H1 (cell line): ENCODE results near the gene CCDC60. TPM values are rescaled to one million over a fixed set of nuclear protein-coding genes. Genes with fewer than 3 reads are reported as not detected.

Source experiments
- CTCF ChIA-PET: fragments of 300-600 bp; sonication (Branson Sonifier 250); formaldehyde crosslinking; loops from one replicate; lab custom pipeline; 2021; ENCODE audit not compliant: partially characterized antibody; lab: Charles Lee
- POLR2A ChIA-PET: fragments of 300-600 bp; sonication (Branson Sonifier 250); formaldehyde crosslinking; loops from one replicate; lab custom pipeline; 2021; ENCODE audit warnings: inconsistent platforms; ENCODE audit not compliant: partially characterized antibody; lab: Charles Lee
- DNase-seq, 2 experiments: peaks; one replicate each; pipeline versions ENCODE4 v3.0.0 to v3.0.0-alpha.2; 2010 to 2022; ENCODE audit warnings: low spot score in 2 of 2, low read depth in 1 of 2, mixed read lengths in 1 of 2
- FAIRE-seq: peaks from 2 replicates; lab custom pipeline; 2011; peaks lifted over from hg19 to GRCh38; lab: Jason Lieb, UNC
- H2AFZ ChIP-seq: 2 replicates; pipeline ENCODE4 v1.8.1; 2012; ENCODE audit warnings: low read length, inconsistent platforms
- H2AK5ac ChIP-seq: 2 replicates; pipeline ENCODE4 v1.6.1; 2013; ENCODE audit warnings: low read depth, low read length
- H2BK120ac ChIP-seq: replicated peaks from 2 replicates; pipeline ENCODE3; 2013; ENCODE audit warnings: low read depth, low read length, inconsistent platforms
- H2BK12ac ChIP-seq: 2 replicates; pipeline ENCODE4 v1.6.1; 2013; ENCODE audit warnings: low read depth, low read length
- H2BK15ac ChIP-seq: 2 replicates; pipeline ENCODE4 v1.6.1; 2013; ENCODE audit warnings: low read length
- H2BK20ac ChIP-seq: 2 replicates; pipeline ENCODE4 v1.6.1; 2013; ENCODE audit warnings: low read length
- H2BK5ac ChIP-seq: 2 replicates; pipeline ENCODE4 v1.6.1; 2013; ENCODE audit warnings: low read depth, low read length
- H3K14ac ChIP-seq: 2 replicates; pipeline ENCODE4 v1.6.1; 2013; ENCODE audit warnings: inconsistent platforms; ENCODE audit not compliant: insufficient read length
- H3K18ac ChIP-seq: 2 replicates; pipeline ENCODE4 v1.6.1; 2013; ENCODE audit warnings: low read length; ENCODE audit errors: extremely low read depth
- H3K23ac ChIP-seq: 2 replicates; pipeline ENCODE4 v1.6.1; 2013; ENCODE audit warnings: inconsistent platforms; ENCODE audit not compliant: insufficient read length
- H3K23me2 ChIP-seq: 2 replicates; pipeline ENCODE4 v1.6.1; 2013; ENCODE audit warnings: low read depth, low read length
- H3K27ac ChIP-seq: 2 replicates; pipeline ENCODE4 v1.6.1; 2011; ENCODE audit warnings: low read depth, low read length, inconsistent platforms
- H3K27me3 ChIP-seq, 4 experiments: replicated peaks in 1 of 4; 1 replicate in 1 of 4; 2 replicates in 3 of 4; pipeline versions ENCODE4 v1.6.1 to v1.8.1; 2011 to 2013; ENCODE audit warnings: low read length in 3 of 4, mild to moderate bottlenecking in 3 of 4, inconsistent platforms in 2 of 4, mixed read lengths in 2 of 4, moderate library complexity in 1 of 4; ENCODE audit not compliant: control insufficient read depth in 3 of 4, insufficient read depth in 3 of 4; ENCODE audit errors: extremely low read depth in 1 of 4
- H3K36me3 ChIP-seq, 4 experiments: 2 replicates each; pipeline versions ENCODE4 v1.6.1 to v1.8.1; 2011 to 2013; ENCODE audit warnings: mild to moderate bottlenecking in 4 of 4, low read length in 3 of 4, moderate library complexity in 2 of 4, control low read depth in 1 of 4, inconsistent platforms in 1 of 4; ENCODE audit not compliant: insufficient read depth in 4 of 4, control insufficient read depth in 2 of 4
- H3K4ac ChIP-seq: replicated peaks from 2 replicates; pipeline ENCODE3; 2013; ENCODE audit warnings: low read length, low read depth, mixed read lengths, inconsistent platforms; ENCODE audit not compliant: insufficient read length
- H3K4me1 ChIP-seq, 4 experiments: replicated peaks in 1 of 4; 1 replicate in 1 of 4; 2 replicates in 3 of 4; pipeline versions ENCODE4 v1.6.1 to v1.8.1; 2011 to 2013; ENCODE audit warnings: low read length in 3 of 4, inconsistent platforms in 2 of 4, mixed read lengths in 1 of 4; ENCODE audit not compliant: insufficient read depth in 4 of 4, control insufficient read depth in 3 of 4
- H3K4me2 ChIP-seq, 2 experiments: 2 replicates each; pipeline versions ENCODE4 v1.6.1 to v1.8.1; 2011 to 2013; ENCODE audit warnings: low read depth in 2 of 2, low read length in 2 of 2, control low read depth in 1 of 2, inconsistent platforms in 1 of 2, mild to moderate bottlenecking in 1 of 2; ENCODE audit not compliant: insufficient read depth in 1 of 2
- H3K4me3 ChIP-seq, 4 experiments: fragments of 200-600, 300-600 bp in 1 of 4; sonication (generic), shearing (Covaris generic), sonication (Bioruptor Twin) in 1 of 4; 2 replicates each; pipeline versions ENCODE4 v1.5.1 to v1.8.1; 2011 to 2016; ENCODE audit warnings: low read length in 4 of 4, low read depth in 3 of 4, control low read depth in 2 of 4, inconsistent platforms in 2 of 4, mild to moderate bottlenecking in 2 of 4, mixed read lengths in 1 of 4, moderate library complexity in 1 of 4; ENCODE audit not compliant: insufficient read depth in 2 of 4; ENCODE audit errors: extremely low read depth in 1 of 4
- H3K56ac ChIP-seq: replicated peaks from 2 replicates; pipeline ENCODE3; 2013; ENCODE audit warnings: low read depth, mild to moderate bottlenecking, mixed read lengths, low read length, inconsistent platforms; ENCODE audit not compliant: insufficient read length
- H3K79me1 ChIP-seq: 2 replicates; pipeline ENCODE4 v1.6.1; 2013; ENCODE audit warnings: low read depth, low read length, control low read depth
- H3K79me2 ChIP-seq, 2 experiments: 2 replicates each; pipeline versions ENCODE4 v1.6.1 to v1.8.1; 2012 to 2013; ENCODE audit warnings: low read length in 2 of 2, mild to moderate bottlenecking in 2 of 2, inconsistent platforms in 1 of 2; ENCODE audit not compliant: insufficient read depth in 2 of 2, control insufficient read depth in 1 of 2
- H3K9ac ChIP-seq, 4 experiments: replicated peaks in 1 of 4; 1 replicate in 1 of 4; 2 replicates in 3 of 4; pipeline versions ENCODE4 v1.6.1 to v1.8.1; 2011 to 2013; ENCODE audit warnings: low read depth in 3 of 4, low read length in 3 of 4, control low read depth in 2 of 4, mild to moderate bottlenecking in 2 of 4, moderate library complexity in 2 of 4, inconsistent platforms in 1 of 4; ENCODE audit errors: extremely low read depth in 1 of 4
- H3K9me3 ChIP-seq, 2 experiments: 2 replicates each; pipeline versions ENCODE4 v1.6.1 to v1.8.1; 2012 to 2013; ENCODE audit warnings: mild to moderate bottlenecking in 2 of 2, moderate library complexity in 2 of 2, control low read depth in 1 of 2, inconsistent platforms in 1 of 2, low read depth in 1 of 2, low read length in 1 of 2, mixed read lengths in 1 of 2; ENCODE audit not compliant: insufficient read depth in 2 of 2
- H4K20me1 ChIP-seq, 2 experiments: replicated peaks in 1 of 2; 2 replicates each; pipeline versions ENCODE3 to v1.8.1; 2011 to 2013; ENCODE audit warnings: inconsistent platforms in 2 of 2, low read length in 2 of 2, mild to moderate bottlenecking in 1 of 2; ENCODE audit not compliant: insufficient read depth in 2 of 2, control insufficient read depth in 1 of 2
- H4K5ac ChIP-seq: 2 replicates; pipeline ENCODE4 v1.6.1; 2013; ENCODE audit warnings: low read length, low read depth, mixed read lengths, inconsistent platforms; ENCODE audit not compliant: insufficient read length
- H4K8ac ChIP-seq: 2 replicates; pipeline ENCODE4 v1.8.0; 2013; ENCODE audit warnings: mild to moderate bottlenecking, moderate library complexity, low read length, inconsistent platforms; ENCODE audit not compliant: insufficient read depth; ENCODE audit errors: extremely low read depth
- H4K91ac ChIP-seq: replicated peaks from 2 replicates; pipeline ENCODE3; 2013; ENCODE audit warnings: low read length, mixed read lengths, inconsistent platforms; ENCODE audit not compliant: insufficient read length
- ASH2L ChIP-seq: fragments of 200-600, 300-600 bp; sonication (generic); IDR thresholded peaks from one replicate; pipeline ENCODE4 v1.7.1; 2017; ENCODE audit warnings: low read length
- CEBPB ChIP-seq: IDR thresholded peaks from 2 replicates; pipeline ENCODE4 v1.6.1; 2012; ENCODE audit warnings: low read depth, low read length
- EP300 ChIP-seq, 2 experiments: IDR thresholded peaks; 1 replicate in 1 of 2; 2 replicates in 1 of 2; pipeline ENCODE4 v1.6.1; 2011 to 2012; ENCODE audit warnings: low read depth in 2 of 2, low read length in 2 of 2, mild to moderate bottlenecking in 2 of 2, borderline replicate concordance in 1 of 2, inconsistent platforms in 1 of 2, moderate library complexity in 1 of 2
- EZH2 ChIP-seq: fragments of 200-600 bp; sonication (generic); IDR thresholded peaks from 2 replicates; pipeline ENCODE4 v1.7.1; 2012; ENCODE audit warnings: low read depth, mild to moderate bottlenecking, moderate library complexity, low read length, inconsistent platforms; ENCODE audit not compliant: severe bottlenecking
- KDM4A ChIP-seq: IDR thresholded peaks from one replicate; pipeline ENCODE4 v1.7.1; 2012; ENCODE audit warnings: low read depth, mild to moderate bottlenecking, moderate library complexity, low read length, inconsistent platforms; ENCODE audit not compliant: severe bottlenecking
- POLR2A ChIP-seq, 2 experiments: IDR thresholded peaks; 1 replicate in 1 of 2; 2 replicates in 1 of 2; pipeline ENCODE4 v1.6.1; 2011; ENCODE audit warnings: low read depth in 2 of 2, low read length in 2 of 2, mild to moderate bottlenecking in 2 of 2; ENCODE audit errors: control extremely low read depth in 1 of 2
- POLR2AphosphoS5 ChIP-seq: IDR thresholded peaks from 2 replicates; pipeline ENCODE4 v1.6.1; 2011; ENCODE audit warnings: low read depth, low read length
- POU5F1 ChIP-seq: IDR thresholded peaks from 2 replicates; pipeline ENCODE4 v1.6.1; 2011; ENCODE audit warnings: low read depth, mild to moderate bottlenecking, low read length, moderate library complexity
- RFX5 ChIP-seq: IDR thresholded peaks from 2 replicates; pipeline ENCODE4 v1.6.1; 2011; ENCODE audit warnings: low read depth, low read length, improper control_type of control experiment, borderline replicate concordance
- YY1 ChIP-seq: IDR thresholded peaks from 2 replicates; pipeline ENCODE4 v1.6.1; 2011; ENCODE audit warnings: low read depth, mild to moderate bottlenecking, low read length
- ZNF274 ChIP-seq: IDR thresholded peaks from 2 replicates; pipeline ENCODE4 v1.7.0; 2012; ENCODE audit warnings: low read length, borderline replicate concordance; ENCODE audit errors: extremely low read depth
- WGBS, 2 experiments: shearing (Covaris generic) in 1 of 2; methylation state at CpG; one replicate each; pipeline versions ENCODE4 v1.1.6 to v1.1.7; 2013 to 2015; ENCODE audit warnings: low lambda C conversion rate in 2 of 2, mixed read lengths in 2 of 2, inconsistent platforms in 1 of 2, low coverage in 1 of 2, missing lambda C conversion rate in 1 of 2; ENCODE audit not compliant: insufficient replicate concordance in 2 of 2, insufficient coverage in 1 of 2, insufficient read length in 1 of 2; ENCODE audit errors: extremely low coverage in 1 of 2, missing lambda C conversion rate in 1 of 2; 5-methylcytosine and 5-hydroxymethylcytosine counted together
- polyA plus RNA-seq, 7 experiments: library from polyadenylated mRNA; depleted of rRNA in 3 of 7; stranded (reverse) in 5 of 7; unstranded in 2 of 7; fragments of >200 nt in 5 of 7; fragments of 200-250 nt in 2 of 7; gene quantifications; 1 replicate in 5 of 7; 2 replicates in 1 of 7; 4 replicates in 1 of 7; pipeline versions ENCODE4 v1.2.1 to v1.2.3, GENCODE V29; 2011 to 2013; ENCODE audit warnings: missing spikeins in 2 of 7, mixed read lengths in 2 of 7
- total RNA-seq: library from RNA; stranded (reverse); fragmentation: NEBNext Ultra II Directional; extraction: Animal tissue kit (Norgen Biotek cat#: 25700); gene quantifications from 2 replicates; pipeline ENCODE4 v1.2.1, GENCODE V29; 2021
- TF ChIP-seq, protein P1 (sequence below): IDR thresholded peaks from 2 replicates; pipeline ENCODE4 v1.6.1; 2012; ENCODE audit warnings: inconsistent platforms
- TF ChIP-seq, protein P2 (sequence below): IDR thresholded peaks from 2 replicates; pipeline ENCODE4 v1.6.1; 2011; ENCODE audit warnings: low read length, improper control_type of control experiment

Gene CCDC60
- total and polyA plus RNA-seq, 2 of the 8 experiments (the other 6 are each of a cell fraction or from before 2014, with no cell fraction given): 0.05 TPM; not detected in 1

DNA sequence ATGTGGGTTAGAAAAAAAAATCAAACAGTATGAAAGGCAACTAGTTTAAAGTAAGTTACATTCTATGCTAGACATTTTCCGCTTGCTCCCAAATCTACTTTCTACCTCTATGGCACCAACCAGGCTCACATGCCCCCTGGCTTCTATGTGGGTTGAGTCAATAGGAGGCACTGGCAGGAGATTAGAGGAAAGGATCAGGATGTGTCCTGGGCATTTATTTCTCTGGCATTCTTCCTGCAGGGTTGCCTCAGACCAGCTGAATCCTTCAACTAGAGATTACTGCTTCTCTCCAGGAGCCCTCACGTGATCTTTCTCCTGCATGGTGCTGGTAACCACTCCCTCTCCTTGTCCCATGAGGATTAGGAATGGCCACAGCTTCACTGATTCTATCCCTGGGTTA lies 14.9 kb upstream of the CCDC60 start:
- no peak overlapping the region for H3K9ac ChIP-seq
- WGBS, 2 experiments: 92% methylated on average over 2 of the region's 2 CpGs; no CpG with 5 or more reads in 1 of the 2 experiments
- POLR2A ChIA-PET: no interaction called here

More for the DNA sequence above, 14.9 kb upstream of the CCDC60 start:
- Histone ChIP-seq H2BK5ac (no peak overlapping the region), H3K79me1 (no peaks in the 10 kb centered on the region), H3K23ac (no peak overlapping the region), H2AFZ (no peak overlapping the region), H3K4me3 (no peak overlapping the region), H3K4ac (no peak overlapping the region), H3K9me3 (no peaks in the 10 kb centered on the region), H4K20me1 (no peaks in the 10 kb centered on the region), H3K27ac (no peak overlapping the region), H3K56ac (no peak overlapping the region), H4K91ac (no peak overlapping the region), H3K4me2 (no peak overlapping the region), H4K5ac (no peak overlapping the region), H2BK15ac (no peak overlapping the region), H2AK5ac (no peak overlapping the region), H3K18ac (no peak overlapping the region), H3K14ac (no peak overlapping the region), H4K8ac (no peak overlapping the region), H2BK120ac (no peak overlapping the region), H3K79me2 (no peaks in the 10 kb centered on the region), H2BK20ac (no peak overlapping the region), H3K23me2 (no peaks in the 10 kb centered on the region), H3K36me3 (no peaks in the 10 kb centered on the region), H3K4me1 (no peaks in the 10 kb centered on the region), H3K27me3 (no peaks in the 10 kb centered on the region), H2BK12ac (no peak overlapping the region)
- TF ChIP-seq ASH2L: no peak
- no peak for TF ChIP-seq CEBPB
- TF ChIP-seq ZNF274: no peak
- TF ChIP-seq POLR2AphosphoS5: no peak
- no peak for TF ChIP-seq YY1
- TF ChIP-seq EP300 (IDR thresholded peaks at IDR 0.05; ENCODE audit: borderline replicate concordance in 1 of 2, low read depth in 2 of 2, low read length in 2 of 2): no peak
- no peak for TF ChIP-seq POU5F1
- TF ChIP-seq, protein P1, sequence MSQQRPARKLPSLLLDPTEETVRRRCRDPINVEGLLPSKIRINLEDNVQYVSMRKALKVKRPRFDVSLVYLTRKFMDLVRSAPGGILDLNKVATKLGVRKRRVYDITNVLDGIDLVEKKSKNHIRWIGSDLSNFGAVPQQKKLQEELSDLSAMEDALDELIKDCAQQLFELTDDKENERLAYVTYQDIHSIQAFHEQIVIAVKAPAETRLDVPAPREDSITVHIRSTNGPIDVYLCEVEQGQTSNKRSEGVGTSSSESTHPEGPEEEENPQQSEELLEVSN: no peak
- TF ChIP-seq RFX5: no peak
- TF ChIP-seq POLR2A (IDR thresholded peaks at IDR 0.05; ENCODE audit: control extremely low read depth in 1 of 2, low read depth in 2 of 2, low read length in 2 of 2): no peak
- no peak for TF ChIP-seq EZH2
- TF ChIP-seq, protein P2, sequence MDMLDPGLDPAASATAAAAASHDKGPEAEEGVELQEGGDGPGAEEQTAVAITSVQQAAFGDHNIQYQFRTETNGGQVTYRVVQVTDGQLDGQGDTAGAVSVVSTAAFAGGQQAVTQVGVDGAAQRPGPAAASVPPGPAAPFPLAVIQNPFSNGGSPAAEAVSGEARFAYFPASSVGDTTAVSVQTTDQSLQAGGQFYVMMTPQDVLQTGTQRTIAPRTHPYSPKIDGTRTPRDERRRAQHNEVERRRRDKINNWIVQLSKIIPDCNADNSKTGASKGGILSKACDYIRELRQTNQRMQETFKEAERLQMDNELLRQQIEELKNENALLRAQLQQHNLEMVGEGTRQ: no peak
- TF ChIP-seq KDM4A: no peak
- CTCF ChIA-PET: interaction anchor here (1.3 to 1.9 kb wide), 2 partner anchors 10 to 93 kb away, joined by 4 read pairs; no protein-coding TSS in a partner anchor
- no peak for FAIRE-seq
- no peak for DNase-seq
